Type B pancreatic cell (in vitro differentiated cells): ENCODE data around the gene PPP2R2B. TPM values are rescaled to one million over a fixed set of nuclear protein-coding genes. Genes with fewer than 3 reads are reported as not detected.

ENCODE experiments used
- DNase-seq: peaks from one replicate; pipeline ENCODE4 v3.0.0; 2021; ENCODE audit warnings: mixed read lengths; ENCODE audit not compliant: unreplicated experiment; ENCODE audit errors: extremely low spot score
- H3K27ac Mint-ChIP-seq: 2 replicates; pipeline ENCODE4 v1.8.0; 2021; ENCODE audit warnings: mild to moderate bottlenecking, mixed read lengths
- H3K27me3 Mint-ChIP-seq: 2 replicates; pipeline ENCODE4 v1.8.0; 2021; ENCODE audit warnings: mixed read lengths
- H3K36me3 Mint-ChIP-seq: 2 replicates; pipeline ENCODE4 v1.8.0; 2021; ENCODE audit warnings: mixed read lengths
- H3K4me1 Mint-ChIP-seq: one replicate; pipeline ENCODE4 v1.8.0; 2021; ENCODE audit warnings: mixed read lengths; ENCODE audit not compliant: unreplicated experiment
- H3K4me3 Mint-ChIP-seq: 2 replicates; pipeline ENCODE4 v1.8.0; 2021; ENCODE audit warnings: mild to moderate bottlenecking, mixed read lengths
- H3K9me3 Mint-ChIP-seq: 2 replicates; pipeline ENCODE4 v1.8.0; 2021; ENCODE audit warnings: mixed read lengths
- CTCF ChIP-seq: fragments of 200-600 bp; sonication (generic); conservative IDR thresholded peaks from 2 replicates; pipeline ENCODE4 v1.5.0; 2021; ENCODE audit warnings: antibody characterized with exemption, mild to moderate bottlenecking
- total RNA-seq: library from RNA; stranded (reverse); gene quantifications from 2 replicates; pipeline ENCODE4 v1.2.1, GENCODE V29; 2021; ENCODE audit warnings: low replicate concordance

PPP2R2B gene
- total RNA-seq, 1 donor from 2014 or later: 29.1 TPM

DNA sequence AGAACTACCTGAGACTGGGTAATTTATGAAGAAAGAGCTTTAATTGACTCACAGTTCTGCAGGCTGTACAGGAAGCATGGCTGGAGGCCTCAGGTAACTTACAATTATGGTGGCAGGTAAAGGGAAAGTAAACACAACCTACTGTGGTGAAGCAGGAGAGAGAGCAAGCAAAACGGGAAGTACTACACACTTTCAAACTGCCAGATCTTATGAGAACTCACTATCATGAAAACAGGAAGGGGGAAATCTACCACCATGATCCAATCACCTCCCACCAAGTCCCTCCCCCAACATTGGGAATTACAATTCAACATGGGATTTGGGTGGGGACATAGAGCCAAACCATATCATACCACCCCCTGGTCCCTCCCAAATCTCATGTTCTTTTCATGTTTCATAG lies 303.8 kb downstream of the PPP2R2B start:
- H3K36me3 Mint-ChIP-seq: peaks cover 8% of the 10 kb centered on the region
- no peak overlapping the region for H3K27ac Mint-ChIP-seq
- no peaks in the 10 kb centered on the region for H3K4me1 Mint-ChIP-seq
- H3K9me3 Mint-ChIP-seq: peaks cover 18% of the 10 kb centered on the region
- no peak for TF ChIP-seq CTCF
- DNase-seq: no peak
- no peak overlapping the region for H3K4me3 Mint-ChIP-seq
- peaks cover 26% of the 10 kb centered on the region for H3K27me3 Mint-ChIP-seq

DNA sequence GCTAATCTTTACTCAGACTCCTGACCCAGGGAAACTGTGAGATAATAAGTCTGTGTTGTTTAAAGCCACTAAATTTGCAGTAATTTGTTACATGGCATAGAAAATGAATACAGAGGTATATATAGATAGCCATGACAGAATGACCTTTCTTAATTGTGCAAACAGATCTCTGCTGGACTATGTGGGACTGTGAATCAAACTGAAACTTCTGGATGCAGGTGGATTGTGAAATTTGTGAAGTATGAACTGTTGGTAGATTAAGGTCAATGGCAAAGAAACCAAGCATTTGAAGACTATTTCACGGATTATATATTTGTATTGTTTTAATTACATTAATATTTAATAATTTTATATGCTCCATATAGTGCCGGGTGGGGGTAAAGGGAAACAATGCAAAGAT lies 310.4 kb downstream of the PPP2R2B start:
- Mint-ChIP-seq H3K4me3 (no peak overlapping the region), H3K27ac (no peak overlapping the region), H3K36me3 (peaks cover 3% of the 10 kb centered on the region), H3K9me3 (peaks cover 14% of the 10 kb centered on the region), H3K27me3 (peaks cover 25% of the 10 kb centered on the region), H3K4me1 (peaks cover 5% of the 10 kb centered on the region)
- DNase-seq: no peak
- no peak for TF ChIP-seq CTCF

DNA sequence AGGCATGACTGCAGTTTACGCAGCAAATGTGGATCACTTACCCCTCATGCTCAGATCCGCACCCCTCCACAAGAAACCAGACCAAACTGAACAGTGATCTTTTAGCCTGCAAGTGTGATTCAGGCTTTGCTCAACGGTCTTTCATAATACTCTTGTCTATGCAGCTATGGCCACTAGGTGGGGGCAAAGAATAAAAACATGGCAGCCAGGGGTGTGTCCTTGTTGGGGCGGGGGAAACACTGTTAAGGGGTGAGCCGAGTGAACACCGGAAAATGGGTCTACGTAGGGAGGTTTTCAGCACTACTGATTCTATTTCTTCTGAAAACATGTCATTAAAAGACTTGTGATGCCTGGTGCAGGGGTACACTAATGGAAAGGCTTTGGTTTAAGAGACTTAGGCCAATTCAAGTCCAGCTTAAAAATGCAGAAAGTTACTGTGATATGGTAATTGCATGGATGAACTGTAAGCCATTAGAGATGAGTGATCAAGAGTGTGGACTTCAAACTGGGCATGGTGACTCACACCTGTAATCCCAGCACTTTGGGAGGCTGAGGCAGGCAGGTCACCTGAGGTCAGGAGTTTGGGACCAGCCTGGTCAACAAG lies 312.7 kb downstream of the PPP2R2B start:
- peaks cover 5% of the 10 kb centered on the region for H3K4me1 Mint-ChIP-seq
- H3K27me3 Mint-ChIP-seq: peaks cover 21% of the 10 kb centered on the region
- no peak overlapping the region for H3K27ac Mint-ChIP-seq
- peaks cover 3% of the 10 kb centered on the region for H3K36me3 Mint-ChIP-seq
- peak; percentile 81 for TF ChIP-seq CTCF
- H3K9me3 Mint-ChIP-seq: peaks cover 14% of the 10 kb centered on the region
- DNase-seq: no peak
- no peak overlapping the region for H3K4me3 Mint-ChIP-seq

DNA sequence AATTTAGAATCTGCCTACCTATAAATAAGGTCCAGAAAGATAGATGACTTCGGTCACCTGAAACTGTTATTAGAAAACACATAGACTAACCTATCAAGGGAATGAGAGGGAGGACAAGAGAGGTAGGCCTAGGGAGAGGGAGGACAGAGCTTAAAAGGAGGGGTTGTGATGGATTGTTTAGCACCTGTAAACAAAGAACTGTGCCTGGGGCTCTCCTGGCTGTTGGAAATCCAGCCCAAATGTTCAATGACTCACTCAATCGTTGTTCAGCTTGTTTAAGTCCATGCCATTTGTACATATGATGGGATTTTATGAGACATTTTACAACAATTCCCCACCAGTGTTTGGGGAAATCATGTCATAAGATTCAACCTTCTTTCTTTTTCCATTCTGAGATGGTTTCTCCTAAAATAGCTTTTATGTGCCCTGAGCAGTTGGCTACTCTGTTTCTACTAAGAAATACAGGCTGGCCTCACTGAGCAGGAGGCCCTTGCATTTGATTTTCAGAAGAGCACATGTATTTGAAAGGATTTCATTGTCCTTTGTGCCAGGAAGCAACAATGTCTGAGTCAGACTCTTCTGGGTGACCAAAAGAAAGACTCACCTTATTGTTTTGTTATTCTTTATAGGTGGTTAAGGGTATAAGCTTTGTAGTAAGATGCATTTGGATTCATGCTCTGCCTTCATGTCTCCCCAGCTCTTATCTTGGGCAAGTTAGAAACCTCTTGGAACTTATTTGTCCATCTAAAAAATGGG lies 314.4 kb downstream of the PPP2R2B start:
- no peak overlapping the region for H3K27ac Mint-ChIP-seq
- H3K27me3 Mint-ChIP-seq: peaks cover 24% of the 10 kb centered on the region
- peaks cover 13% of the 10 kb centered on the region for H3K4me1 Mint-ChIP-seq

DNA sequence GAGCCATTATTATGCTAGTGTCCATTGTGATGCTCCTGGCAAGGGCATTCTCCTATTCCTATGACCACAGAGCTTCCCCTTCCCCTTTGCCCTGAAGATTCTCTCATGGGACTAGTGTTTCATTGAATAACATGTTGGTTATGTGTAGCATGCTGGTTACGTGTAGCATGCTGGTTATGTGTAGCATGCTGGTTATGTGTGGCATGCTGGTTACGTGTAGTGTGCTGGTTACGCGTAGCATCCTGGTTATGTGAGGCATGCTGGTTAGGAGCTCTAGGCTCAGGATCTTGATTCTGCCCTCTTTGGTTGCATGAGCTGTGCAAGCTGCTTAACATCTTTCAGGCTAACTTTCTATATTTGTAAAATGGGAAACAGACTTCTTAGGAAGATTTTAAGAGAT lies 316.1 kb downstream of the PPP2R2B start:
- H3K9me3 Mint-ChIP-seq: no peaks in the 10 kb centered on the region
- H3K27ac Mint-ChIP-seq: no peak overlapping the region
- DNase-seq: no peak
- H3K4me3 Mint-ChIP-seq: no peak overlapping the region
- no peak for TF ChIP-seq CTCF
- peaks cover 13% of the 10 kb centered on the region for H3K4me1 Mint-ChIP-seq
- no peaks in the 10 kb centered on the region for H3K36me3 Mint-ChIP-seq
- H3K27me3 Mint-ChIP-seq: peaks cover 18% of the 10 kb centered on the region

More for the DNA sequence above, 314.4 kb downstream of the PPP2R2B start:
- TF ChIP-seq CTCF: no peak
- H3K36me3 Mint-ChIP-seq: no peaks in the 10 kb centered on the region
- H3K4me3 Mint-ChIP-seq: no peak overlapping the region
- no peaks in the 10 kb centered on the region for H3K9me3 Mint-ChIP-seq
- DNase-seq: no peak
